NCI-H1436 (cell line): ENCODE results near the gene TUBD1.
"Not testable (repeated sequence)": the region's sequence is repeated elsewhere in the genome, so short reads cannot be mapped to it uniquely, and the experiment has no call there.

Experiments
- DNase-seq: peaks from one replicate; lab custom pipeline; 2025; lab: John Stamatoyannopoulos, UW

Gene TUBD1

GRCh38 chr17:59844884-59845594 is 47.7 kb downstream of the TUBD1 start:
- no peak for DNase-seq

DNA sequence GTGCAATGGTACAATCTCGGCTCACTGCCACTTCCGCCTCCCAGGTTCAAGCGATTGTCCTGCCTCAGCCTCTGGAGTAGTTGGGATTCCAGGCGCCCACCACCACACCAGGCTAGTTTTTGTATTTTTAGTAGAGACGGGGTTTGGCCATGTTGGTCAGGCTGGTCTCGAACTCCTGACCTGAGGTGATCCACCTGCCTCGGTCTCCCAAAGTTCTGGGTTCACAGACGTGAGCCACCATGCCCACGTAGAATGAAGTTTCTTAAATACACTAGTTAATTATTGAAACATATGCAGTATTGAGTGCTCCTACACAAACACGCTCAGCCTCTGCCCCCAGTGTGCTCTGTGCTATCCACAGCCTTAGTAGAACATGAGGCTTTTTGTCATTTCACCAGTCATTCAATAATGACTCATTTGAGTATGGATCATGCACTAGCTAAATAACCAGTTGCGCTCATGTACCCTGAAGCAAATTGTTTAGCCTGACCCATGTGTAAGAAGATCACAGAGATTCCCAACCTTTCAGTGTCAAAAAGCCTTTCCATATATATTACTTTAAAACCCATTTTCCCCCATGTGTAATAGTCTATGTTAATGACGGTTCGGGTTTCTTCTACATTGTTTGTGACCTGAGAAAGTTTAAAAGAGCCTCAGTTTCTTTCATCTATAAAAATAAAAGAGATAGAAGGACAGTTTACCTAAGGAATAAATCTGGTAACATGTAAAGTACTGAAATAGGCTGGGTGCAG is 49.7 kb downstream of the TUBD1 start:
- no peak for DNase-seq

GRCh38 chr17:59841882-59842263 is 50.9 kb downstream of the TUBD1 start:
- DNase-seq: not testable (repeated sequence)

- not testable (repeated sequence) for DNase-seq
Observed at GRCh38 chr17:59841091-59841881, 51.5 kb downstream of the TUBD1 start.

DNA sequence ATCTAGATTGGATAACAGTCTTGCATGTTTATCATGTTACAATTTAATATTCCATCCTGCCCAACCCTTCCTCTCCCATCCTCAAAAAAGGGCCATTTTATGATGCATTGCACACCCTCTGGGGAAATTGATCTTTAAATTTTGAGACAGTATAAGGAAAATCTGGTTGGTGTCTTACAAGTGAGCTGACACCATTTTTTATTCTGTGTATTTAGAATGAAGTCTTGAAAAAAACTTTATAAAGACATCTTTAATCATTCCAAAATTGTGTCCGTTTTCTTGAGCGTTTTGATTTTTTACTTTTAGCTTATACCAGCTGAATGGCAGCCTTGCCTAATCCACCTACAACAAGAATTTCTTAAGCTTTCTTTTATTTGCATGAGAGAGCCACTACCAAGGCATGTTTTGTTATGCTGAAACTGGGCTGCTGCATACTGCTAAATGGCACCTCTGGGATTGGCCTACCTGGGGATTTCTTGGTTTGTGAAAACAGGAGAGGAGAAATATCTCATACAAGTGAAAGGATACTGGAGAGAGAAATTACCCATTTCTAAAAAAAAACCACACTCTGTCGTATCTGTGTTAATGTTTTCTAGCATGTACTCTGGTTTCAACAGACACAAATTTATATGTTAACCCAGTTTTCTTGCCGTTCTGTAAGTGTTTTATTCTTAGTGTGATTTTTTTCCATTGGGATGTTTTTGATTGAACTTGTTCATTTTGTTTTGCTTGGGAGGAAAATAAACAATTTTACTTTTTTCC is 52.2 kb downstream of the TUBD1 start:
- DNase-seq: no peak

DNA sequence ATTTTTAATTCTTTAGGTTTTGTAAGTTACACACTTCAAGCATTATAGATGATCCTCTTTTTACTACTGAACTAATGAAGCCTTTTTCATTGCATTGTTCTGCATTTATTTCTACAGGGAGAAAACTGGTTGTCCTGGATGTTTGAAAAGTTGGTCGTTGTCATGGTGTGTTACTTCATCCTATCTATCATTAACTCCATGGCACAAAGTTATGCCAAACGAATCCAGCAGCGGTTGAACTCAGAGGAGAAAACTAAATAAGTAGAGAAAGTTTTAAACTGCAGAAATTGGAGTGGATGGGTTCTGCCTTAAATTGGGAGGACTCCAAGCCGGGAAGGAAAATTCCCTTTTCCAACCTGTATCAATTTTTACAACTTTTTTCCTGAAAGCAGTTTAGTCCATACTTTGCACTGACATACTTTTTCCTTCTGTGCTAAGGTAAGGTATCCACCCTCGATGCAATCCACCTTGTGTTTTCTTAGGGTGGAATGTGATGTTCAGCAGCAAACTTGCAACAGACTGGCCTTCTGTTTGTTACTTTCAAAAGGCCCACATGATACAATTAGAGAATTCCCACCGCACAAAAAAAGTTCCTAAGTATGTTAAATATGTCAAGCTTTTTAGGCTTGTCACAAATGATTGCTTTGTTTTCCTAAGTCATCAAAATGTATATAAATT is 53.0 kb downstream of the TUBD1 start:
- DNase-seq: no peak

- no peak for DNase-seq
Observed at GRCh38 chr17:59838052-59838916, 54.5 kb downstream of the TUBD1 start.

GRCh38 chr17:59837308-59838051 is 55.3 kb downstream of the TUBD1 start:
- DNase-seq: peak; percentile 90

GRCh38 chr17:59832883-59833379 is 59.8 kb downstream of the TUBD1 start:
- no peak for DNase-seq

- DNase-seq: no peak
Observed at GRCh38 chr17:59830846-59831486, 61.8 kb downstream of the TUBD1 start.

DNA sequence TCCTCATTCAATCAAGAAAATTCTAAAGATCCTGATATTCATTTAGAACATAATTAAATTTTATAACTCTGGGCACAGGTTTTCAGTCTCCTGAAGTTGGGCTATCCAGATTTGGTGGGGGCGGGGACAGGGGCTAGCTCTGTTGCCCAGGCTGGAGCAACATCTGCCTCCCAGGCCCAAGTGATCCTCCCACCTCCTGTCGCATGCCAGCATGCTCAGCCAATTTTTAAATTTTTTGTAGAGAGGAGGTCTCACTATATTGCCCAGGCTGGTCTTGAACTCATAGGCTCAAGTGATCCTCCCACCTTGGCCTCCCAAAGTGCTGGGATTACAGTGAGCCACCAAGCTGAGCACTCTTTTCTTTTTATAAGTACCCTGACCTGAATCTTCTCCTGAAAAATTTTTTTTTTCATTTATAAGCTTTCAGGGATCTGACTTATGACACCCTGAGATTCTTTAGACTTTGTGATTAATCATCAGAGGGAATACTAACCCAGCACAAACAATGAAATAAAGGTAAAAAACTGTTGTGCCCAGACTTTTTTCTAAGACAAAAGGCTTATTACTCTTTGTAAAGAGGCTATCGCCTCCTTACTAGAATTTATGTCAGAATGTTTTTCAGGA is 62.6 kb downstream of the TUBD1 start:
- no peak for DNase-seq

DNA sequence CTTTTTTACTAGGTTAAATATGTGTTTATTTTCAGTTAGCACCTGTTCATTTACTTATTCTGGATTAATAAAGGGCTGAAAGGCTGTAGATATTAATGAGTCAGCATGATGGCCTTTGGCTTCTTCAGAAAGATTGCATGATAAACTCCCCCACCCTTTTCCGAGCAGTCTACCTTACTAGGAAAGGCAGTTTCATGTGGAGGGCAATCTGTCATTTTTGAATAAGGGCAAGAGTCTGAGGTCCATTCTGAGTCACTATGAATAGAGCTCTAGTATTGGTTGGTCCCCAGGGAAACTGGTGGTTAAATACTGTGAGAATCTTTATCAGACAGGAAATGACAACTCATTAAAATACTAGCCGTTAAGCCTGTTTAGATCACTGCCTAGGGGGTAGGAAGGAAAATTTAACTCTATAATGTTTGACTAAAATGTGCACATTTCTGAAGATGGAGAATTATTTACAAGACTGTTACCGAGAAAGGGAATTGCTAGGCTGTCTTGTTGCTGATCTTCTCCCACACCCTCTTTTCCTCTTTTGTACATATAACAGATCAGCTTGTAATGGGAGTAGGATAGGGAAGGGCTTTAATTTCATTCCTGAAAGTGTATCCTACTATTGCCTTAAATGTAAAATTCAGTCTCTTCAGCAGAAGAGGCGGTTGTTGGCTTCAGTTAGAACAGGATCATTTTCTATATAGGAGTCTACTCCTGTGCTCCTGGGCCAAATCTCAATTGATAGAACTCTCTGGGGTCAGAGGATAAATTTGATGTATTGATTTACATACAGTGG is 63.3 kb downstream of the TUBD1 start:
- DNase-seq: peak; percentile 90

DNA sequence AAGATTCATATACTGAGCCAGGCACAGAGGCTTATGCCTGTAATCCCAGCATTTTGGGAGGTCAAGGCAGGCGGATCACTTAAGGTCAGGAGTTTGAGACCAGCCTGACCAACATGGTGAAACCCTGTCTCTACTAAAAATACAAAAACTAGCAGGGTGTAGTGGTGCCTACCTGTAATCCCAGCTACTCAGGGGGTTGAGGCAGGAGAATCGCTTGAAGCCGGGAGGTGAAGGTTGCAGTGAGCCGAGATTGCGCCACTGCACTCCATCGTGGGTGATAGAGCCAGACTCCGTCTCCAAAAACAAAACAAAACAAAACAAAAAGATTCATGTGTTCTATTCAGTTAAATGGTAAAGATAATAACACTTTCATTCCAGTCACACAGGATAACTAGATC is 63.9 kb downstream of the TUBD1 start:
- DNase-seq: not testable (repeated sequence)

- no peak for DNase-seq
Observed at GRCh38 chr17:59828478-59828760, 64.3 kb downstream of the TUBD1 start.

- no peak for DNase-seq
Observed at GRCh38 chr17:59827721-59828477, 64.8 kb downstream of the TUBD1 start.

DNA sequence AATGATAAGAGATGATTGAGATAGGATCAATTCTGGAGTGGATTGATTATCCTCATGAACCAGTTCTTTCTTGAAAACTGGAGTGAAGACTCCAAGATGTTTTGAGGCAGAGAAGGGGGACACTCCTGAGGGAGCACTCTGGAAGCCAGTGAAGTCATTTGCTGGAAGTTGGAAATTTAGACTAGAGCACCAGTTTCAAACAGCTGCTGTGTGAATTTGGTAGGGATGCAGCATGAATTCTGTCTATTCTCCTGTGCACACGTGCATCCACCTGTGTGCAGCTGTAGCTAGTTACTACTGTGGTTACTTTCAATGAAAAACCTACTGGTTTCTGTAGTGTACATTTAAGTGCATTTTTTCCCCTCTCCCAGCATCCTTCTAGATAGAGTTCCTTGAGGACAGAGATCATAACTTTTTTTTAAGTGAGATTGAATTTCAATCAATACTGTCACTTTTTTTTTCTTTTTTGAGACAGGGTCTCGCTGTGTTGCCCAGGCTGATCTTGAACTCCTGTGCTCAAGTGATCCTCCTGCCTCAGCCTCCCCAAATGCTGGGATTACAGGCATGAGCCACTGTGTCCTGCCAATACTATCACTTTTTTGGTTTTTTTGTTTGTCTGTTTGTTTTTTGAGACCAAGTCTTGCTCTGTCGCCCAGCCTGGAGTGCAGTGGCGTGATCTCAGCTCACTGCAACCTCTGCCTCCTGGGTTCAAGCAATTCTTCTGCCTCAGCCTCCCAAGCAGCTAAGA is 65.9 kb downstream of the TUBD1 start:
- DNase-seq: no peak
